ENCODE results near the gene VSTM4.

VSTM4 gene

GRCh38 chr10:49158915-49159314 lies 43.6 kb upstream of the VSTM4 start:
- H3K36me3 ChIP-seq, result peaks cover 0 to 65% (median 7%) of the 10 kb centered on the region in 11 experiments; a peak in 11 of 22 replicates
- H4K20me1 ChIP-seq, result peaks cover 0 to 19% (median 0%) of the 10 kb centered on the region in 11 experiments; a peak in 7 of 22 replicates
- H3K9ac ChIP-seq, result no peak overlapping the region
- TF ChIP-seq Cebpa-rat (IDR thresholded peaks at IDR 0.05), result no peak
- H3K4me2 ChIP-seq, result no peak overlapping the region
- no peaks in the 10 kb centered on the region for H3K9me3 ChIP-seq (replicated peaks in 1 of 11)
- no peak overlapping the region for H3K27ac ChIP-seq
- peaks cover 0 to 7% (median 0%) of the 10 kb centered on the region in 10 experiments; a peak in 1 of 20 replicates for H3K4me1 ChIP-seq
- no peak overlapping the region for H3K4me3 ChIP-seq
- no peaks in the 10 kb centered on the region for H3K27me3 ChIP-seq

GRCh38 chr10:49158404-49158803 lies 43.1 kb upstream of the VSTM4 start:
- Histone ChIP-seq H3K9me3 (replicated peaks in 1 of 11) (no peaks in the 10 kb centered on the region), H3K9ac (no peak overlapping the region), H3K4me1 (peaks cover 0 to 3% (median 0%) of the 10 kb centered on the region in 10 experiments; a peak in 1 of 20 replicates), H4K20me1 (peaks cover 0 to 19% (median 0%) of the 10 kb centered on the region in 11 experiments; a peak in 6 of 22 replicates), H3K36me3 (peaks cover 0 to 61% (median 7%) of the 10 kb centered on the region in 11 experiments; a peak in 11 of 22 replicates), H3K4me3 (no peak overlapping the region), H3K27ac (no peak overlapping the region), H3K27me3 (no peaks in the 10 kb centered on the region), H3K4me2 (no peak overlapping the region)
- no peak for TF ChIP-seq Cebpa-rat (IDR thresholded peaks at IDR 0.05)

GRCh38 chr10:49157229-49157628 lies 41.9 kb upstream of the VSTM4 start:
- Histone ChIP-seq H3K36me3 (peaks cover 0 to 52% (median 7%) of the 10 kb centered on the region in 11 experiments; a peak in 10 of 22 replicates), H3K4me2 (no peak overlapping the region), H3K4me3 (no peak overlapping the region), H3K9me3 (replicated peaks in 1 of 11) (no peaks in the 10 kb centered on the region), H3K27ac (no peak overlapping the region), H3K9ac (no peak overlapping the region), H3K27me3 (no peaks in the 10 kb centered on the region), H3K4me1 (peaks cover 0 to 3% (median 0%) of the 10 kb centered on the region in 10 experiments; a peak in 1 of 20 replicates), H4K20me1 (peaks cover 0 to 10% (median 0%) of the 10 kb centered on the region in 11 experiments; a peak in 6 of 22 replicates)
- TF ChIP-seq Cebpa-rat (IDR thresholded peaks at IDR 0.05), result no peak

GRCh38 chr10:49154641-49155040 lies 39.3 kb upstream of the VSTM4 start:
- Histone ChIP-seq H3K4me3 (no peak overlapping the region), H3K4me2 (no peak overlapping the region), H3K27me3 (no peaks in the 10 kb centered on the region), H3K36me3 (peaks cover 0 to 35% (median 4%) of the 10 kb centered on the region in 11 experiments; a peak in 8 of 22 replicates), H3K9ac (no peak overlapping the region), H3K4me1 (no peaks in the 10 kb centered on the region), H3K27ac (no peak overlapping the region), H3K9me3 (replicated peaks in 1 of 11) (no peaks in the 10 kb centered on the region), H4K20me1 (no peaks in the 10 kb centered on the region)
- TF ChIP-seq Cebpa-rat (IDR thresholded peaks at IDR 0.05), result no peak

- Histone ChIP-seq H4K20me1 (no peaks in the 10 kb centered on the region), H3K9me3 (replicated peaks in 1 of 11) (no peaks in the 10 kb centered on the region), H3K9ac (no peak overlapping the region), H3K4me1 (no peaks in the 10 kb centered on the region), H3K4me2 (no peak overlapping the region), H3K4me3 (no peak overlapping the region), H3K36me3 (peaks cover 0 to 31% (median 4%) of the 10 kb centered on the region in 11 experiments; a peak in 7 of 22 replicates), H3K27me3 (no peaks in the 10 kb centered on the region), H3K27ac (no peak overlapping the region)
- TF ChIP-seq Cebpa-rat (IDR thresholded peaks at IDR 0.05), result no peak
Measured at GRCh38 chr10:49153971-49154370, 38.6 kb upstream of the VSTM4 start.

- Histone ChIP-seq H3K4me2 (no peak overlapping the region), H4K20me1 (no peaks in the 10 kb centered on the region), H3K27me3 (no peaks in the 10 kb centered on the region), H3K4me1 (no peaks in the 10 kb centered on the region), H3K36me3 (peaks cover 0 to 31% (median 4%) of the 10 kb centered on the region in 11 experiments; a peak in 7 of 22 replicates), H3K27ac (no peak overlapping the region), H3K4me3 (no peak overlapping the region), H3K9ac (no peak overlapping the region), H3K9me3 (replicated peaks in 1 of 11) (peaks cover 2 to 5% (median 4%) of the 10 kb centered on the region in 11 experiments; a peak in 21 of 22 replicates)
- no peak for TF ChIP-seq Cebpa-rat (IDR thresholded peaks at IDR 0.05)
Measured at GRCh38 chr10:49153115-49153514, 37.8 kb upstream of the VSTM4 start.

- Histone ChIP-seq H3K27ac (no peak overlapping the region), H3K36me3 (peaks cover 0 to 29% (median 4%) of the 10 kb centered on the region in 11 experiments; a peak in 7 of 22 replicates), H3K27me3 (no peaks in the 10 kb centered on the region), H3K4me2 (no peak overlapping the region), H4K20me1 (no peaks in the 10 kb centered on the region), H3K9ac (no peak overlapping the region), H3K4me3 (no peak overlapping the region), H3K4me1 (no peaks in the 10 kb centered on the region), H3K9me3 (replicated peaks in 1 of 11) (peaks cover 6 to 9% (median 8%) of the 10 kb centered on the region in 11 experiments)
- no peak for TF ChIP-seq Cebpa-rat (IDR thresholded peaks at IDR 0.05)
Measured at GRCh38 chr10:49152663-49153062, 37.3 kb upstream of the VSTM4 start.

GRCh38 chr10:49152037-49152436 lies 36.7 kb upstream of the VSTM4 start:
- peaks cover 0 to 23% (median 2%) of the 10 kb centered on the region in 11 experiments; a peak in 7 of 22 replicates for H3K36me3 ChIP-seq
- no peak overlapping the region for H3K27ac ChIP-seq
- H3K27me3 ChIP-seq, result no peaks in the 10 kb centered on the region
- H3K4me1 ChIP-seq, result no peaks in the 10 kb centered on the region
- H3K4me2 ChIP-seq, result no peak overlapping the region
- no peak for TF ChIP-seq Cebpa-rat (IDR thresholded peaks at IDR 0.05)
- H4K20me1 ChIP-seq, result no peaks in the 10 kb centered on the region
- H3K9me3 ChIP-seq (replicated peaks in 1 of 11), result peaks cover 13 to 15% (median 14%) of the 10 kb centered on the region in 11 experiments
- no peak overlapping the region for H3K4me3 ChIP-seq
- no peak overlapping the region for H3K9ac ChIP-seq

GRCh38 chr10:49151481-49151880 lies 36.2 kb upstream of the VSTM4 start:
- TF ChIP-seq Cebpa-rat (IDR thresholded peaks at IDR 0.05), result no peak
- Histone ChIP-seq H4K20me1 (no peaks in the 10 kb centered on the region), H3K4me1 (no peaks in the 10 kb centered on the region), H3K4me2 (no peak overlapping the region), H3K36me3 (peaks cover 0 to 18% (median 0%) of the 10 kb centered on the region in 11 experiments; a peak in 5 of 22 replicates), H3K9me3 (replicated peaks in 1 of 11) (peaks cover 18 to 21% (median 20%) of the 10 kb centered on the region in 11 experiments), H3K9ac (no peak overlapping the region), H3K27me3 (no peaks in the 10 kb centered on the region), H3K27ac (no peak overlapping the region), H3K4me3 (no peak overlapping the region)

GRCh38 chr10:49151025-49151445 lies 35.7 kb upstream of the VSTM4 start:
- no peak overlapping the region for H3K27ac ChIP-seq
- no peak for TF ChIP-seq Cebpa-rat (IDR thresholded peaks at IDR 0.05)
- no peaks in the 10 kb centered on the region for H3K4me1 ChIP-seq
- no peak overlapping the region for H3K9ac ChIP-seq
- peaks cover 18 to 24% (median 20%) of the 10 kb centered on the region in 11 experiments for H3K9me3 ChIP-seq (replicated peaks in 1 of 11)
- no peaks in the 10 kb centered on the region for H3K27me3 ChIP-seq
- no peak overlapping the region for H3K4me2 ChIP-seq
- H3K36me3 ChIP-seq, result peaks cover 0 to 13% (median 0%) of the 10 kb centered on the region in 11 experiments; a peak in 4 of 22 replicates
- no peaks in the 10 kb centered on the region for H4K20me1 ChIP-seq
- no peak overlapping the region for H3K4me3 ChIP-seq

Data from BLaER1 treated with 17β-estradiol and CSF1 and Interleukin-3, amounts not matched to agents 10 nM and 100 nM (cell line).